HFF-Myc (cell line): ENCODE data around the gene YBX2.
"Not testable (repeated sequence)": the region's sequence is repeated elsewhere in the genome, so short reads cannot be mapped to it uniquely, and the experiment has no call there.

Source experiments
- DNase-seq: peaks from one replicate; pipeline ENCODE4 v3.0.0-alpha.2; 2011; ENCODE audit warnings: low read depth; ENCODE audit errors: extremely low read depth
- H3K4me3 ChIP-seq: replicated peaks from 2 replicates; pipeline ENCODE4 v1.5.1; 2011; ENCODE audit warnings: low read depth, mild to moderate bottlenecking, control low read depth, low read length
- TF ChIP-seq, protein P1 (sequence below): IDR thresholded peaks from 2 replicates; pipeline ENCODE4 v1.5.1; 2012; ENCODE audit warnings: mild to moderate bottlenecking, low read depth, low read length, control low read depth; ENCODE audit errors: missing control alignments

YBX2 gene

DNA sequence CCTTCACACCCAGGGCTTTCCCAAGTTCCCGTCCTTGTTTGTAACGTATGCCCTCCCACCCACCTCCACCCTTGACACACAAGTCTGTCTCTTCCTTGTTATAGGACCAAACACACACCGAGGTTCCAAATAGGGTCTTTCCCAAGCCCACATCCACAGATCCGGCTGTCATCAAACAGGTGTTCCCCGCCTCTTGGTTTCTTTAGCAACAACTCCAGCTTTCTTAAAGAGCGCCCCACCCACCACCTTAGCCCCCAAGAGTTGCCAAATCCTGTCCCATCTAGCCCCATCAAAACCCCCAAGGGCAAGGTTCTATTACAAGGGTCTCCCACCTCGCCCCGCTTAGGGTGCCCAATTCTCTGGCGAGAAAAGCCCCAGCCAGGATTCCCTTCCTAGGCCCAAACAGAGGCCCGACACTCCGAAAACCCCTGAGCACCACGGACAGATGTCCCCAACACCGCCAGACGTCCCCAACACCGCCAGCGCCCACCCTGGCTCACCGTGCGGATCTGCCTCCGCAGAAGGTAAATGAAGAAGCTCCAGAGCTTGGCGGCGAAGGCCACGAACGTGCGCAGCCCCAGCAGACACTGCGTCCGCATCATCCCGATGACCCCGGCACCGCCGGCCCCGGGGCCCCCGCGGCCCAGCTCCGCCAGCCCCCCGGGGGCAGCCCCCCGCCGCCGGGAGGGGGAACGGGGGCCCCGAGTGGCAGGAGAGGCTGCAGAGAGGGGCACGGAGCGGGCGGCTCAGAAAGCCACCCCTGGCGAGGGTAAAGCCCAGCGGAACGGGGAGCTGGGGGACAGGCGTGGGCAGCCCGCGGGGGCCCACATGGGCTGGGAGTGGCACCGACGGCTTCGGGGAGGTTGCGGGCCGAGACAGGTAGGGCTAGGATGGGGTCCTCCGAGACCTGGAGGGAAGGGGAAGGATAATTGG is 43.5 kb downstream of the YBX2 start:
- TF ChIP-seq, protein P1, sequence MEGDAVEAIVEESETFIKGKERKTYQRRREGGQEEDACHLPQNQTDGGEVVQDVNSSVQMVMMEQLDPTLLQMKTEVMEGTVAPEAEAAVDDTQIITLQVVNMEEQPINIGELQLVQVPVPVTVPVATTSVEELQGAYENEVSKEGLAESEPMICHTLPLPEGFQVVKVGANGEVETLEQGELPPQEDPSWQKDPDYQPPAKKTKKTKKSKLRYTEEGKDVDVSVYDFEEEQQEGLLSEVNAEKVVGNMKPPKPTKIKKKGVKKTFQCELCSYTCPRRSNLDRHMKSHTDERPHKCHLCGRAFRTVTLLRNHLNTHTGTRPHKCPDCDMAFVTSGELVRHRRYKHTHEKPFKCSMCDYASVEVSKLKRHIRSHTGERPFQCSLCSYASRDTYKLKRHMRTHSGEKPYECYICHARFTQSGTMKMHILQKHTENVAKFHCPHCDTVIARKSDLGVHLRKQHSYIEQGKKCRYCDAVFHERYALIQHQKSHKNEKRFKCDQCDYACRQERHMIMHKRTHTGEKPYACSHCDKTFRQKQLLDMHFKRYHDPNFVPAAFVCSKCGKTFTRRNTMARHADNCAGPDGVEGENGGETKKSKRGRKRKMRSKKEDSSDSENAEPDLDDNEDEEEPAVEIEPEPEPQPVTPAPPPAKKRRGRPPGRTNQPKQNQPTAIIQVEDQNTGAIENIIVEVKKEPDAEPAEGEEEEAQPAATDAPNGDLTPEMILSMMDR = no peak
- DNase-seq = no peak

DNA sequence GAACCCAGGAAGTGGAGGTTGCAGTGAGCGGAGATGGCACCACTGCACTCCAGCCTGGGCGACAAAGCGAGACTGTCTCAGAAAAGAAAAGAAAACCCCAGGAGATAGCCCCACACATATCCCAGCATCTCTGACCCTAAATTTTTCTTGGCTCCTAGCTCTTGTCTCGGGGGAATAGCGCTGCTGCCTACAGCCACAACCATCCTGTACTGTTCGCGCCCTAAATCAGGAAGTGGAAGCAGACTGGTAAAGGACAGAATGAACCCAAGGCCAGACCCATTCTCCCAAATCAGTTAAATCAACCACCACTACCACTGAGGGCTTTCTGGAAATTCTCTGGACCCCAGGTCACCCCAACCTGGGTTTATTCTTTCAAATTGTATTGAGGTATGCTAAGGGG is 44.6 kb downstream of the YBX2 start:
- no peak for DNase-seq
- H3K4me3 ChIP-seq = peak overlapping the region; percentile 96
- TF ChIP-seq, protein P1 = no peak

More for the DNA sequence above, 43.5 kb downstream of the YBX2 start:
- peak overlapping the region; percentile 96 for H3K4me3 ChIP-seq

- no peak for DNase-seq
- TF ChIP-seq, protein P1 = no peak
- peak overlapping the region; percentile 96 for H3K4me3 ChIP-seq
These were observed 45.2 kb downstream of the YBX2 start for GRCh38 chr17:7249214-7249613.

DNA sequence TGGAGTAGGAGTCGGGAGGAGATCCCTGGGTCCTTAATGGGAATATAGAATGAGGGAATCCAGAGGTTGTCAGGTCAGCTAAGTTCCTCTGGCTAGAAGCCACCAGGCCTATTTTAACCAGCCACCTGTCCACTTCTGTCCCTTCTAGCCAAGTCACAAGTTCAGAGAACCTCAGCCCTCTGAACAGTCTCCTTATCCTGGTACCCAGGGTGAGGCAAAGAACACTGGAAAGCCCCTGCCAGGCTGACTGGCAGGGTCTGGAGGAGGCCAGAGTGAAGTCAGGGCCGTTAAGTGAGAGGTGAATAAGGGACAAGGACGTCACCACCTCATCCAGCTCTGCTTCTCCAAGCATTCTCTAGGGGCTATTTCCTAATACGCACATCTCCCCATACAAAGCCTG is 45.6 kb downstream of the YBX2 start:
- peak overlapping the region; percentile 96 for H3K4me3 ChIP-seq
- no peak for DNase-seq
- TF ChIP-seq, protein P1 = no peak

- TF ChIP-seq, protein P1 = no peak
- no peak overlapping the region for H3K4me3 ChIP-seq
- no peak for DNase-seq
These were observed 47.7 kb downstream of the YBX2 start for GRCh38 chr17:7246779-7247178.

- H3K4me3 ChIP-seq, DNase-seq: not testable (repeated sequence)
These were observed 50.6 kb downstream of the YBX2 start for GRCh38 chr17:7243838-7244237.

DNA sequence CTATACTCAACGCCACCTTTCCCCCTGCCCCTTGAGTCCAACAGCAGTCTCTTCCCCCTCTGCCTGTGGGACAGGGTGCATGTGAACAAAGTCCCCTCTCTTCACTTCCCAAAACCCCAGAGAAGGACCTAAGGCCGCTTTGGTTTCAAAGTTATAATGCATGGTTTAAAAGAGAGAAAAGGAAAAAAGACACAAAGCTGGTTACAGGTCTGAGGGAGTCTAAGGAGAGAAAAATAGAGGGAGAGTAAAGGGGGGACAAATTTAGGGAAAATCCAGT is 51.0 kb downstream of the YBX2 start:
- TF ChIP-seq, protein P1 = no peak

More for the DNA sequence above, 51.0 kb downstream of the YBX2 start:
- peak overlapping the region; percentile 59 for H3K4me3 ChIP-seq
- DNase-seq = no peak
